Fibroblast of skin of left quadriceps (primary cell): ENCODE data around the gene MECP2.
A peak's percentile ranks its signal among the peaks of the same experiment; 100 is the strongest.
"Not testable (repeated sequence)": the region's sequence is repeated elsewhere in the genome, so short reads cannot be mapped to it uniquely, and the experiment has no call there.

ENCODE experiments used
- DNase-seq, 2 experiments: peaks; one replicate each; pipeline ENCODE4 v3.0.0-alpha.2; 2013; ENCODE audit warnings: low read depth in 2 of 2

The MECP2 gene

DNA sequence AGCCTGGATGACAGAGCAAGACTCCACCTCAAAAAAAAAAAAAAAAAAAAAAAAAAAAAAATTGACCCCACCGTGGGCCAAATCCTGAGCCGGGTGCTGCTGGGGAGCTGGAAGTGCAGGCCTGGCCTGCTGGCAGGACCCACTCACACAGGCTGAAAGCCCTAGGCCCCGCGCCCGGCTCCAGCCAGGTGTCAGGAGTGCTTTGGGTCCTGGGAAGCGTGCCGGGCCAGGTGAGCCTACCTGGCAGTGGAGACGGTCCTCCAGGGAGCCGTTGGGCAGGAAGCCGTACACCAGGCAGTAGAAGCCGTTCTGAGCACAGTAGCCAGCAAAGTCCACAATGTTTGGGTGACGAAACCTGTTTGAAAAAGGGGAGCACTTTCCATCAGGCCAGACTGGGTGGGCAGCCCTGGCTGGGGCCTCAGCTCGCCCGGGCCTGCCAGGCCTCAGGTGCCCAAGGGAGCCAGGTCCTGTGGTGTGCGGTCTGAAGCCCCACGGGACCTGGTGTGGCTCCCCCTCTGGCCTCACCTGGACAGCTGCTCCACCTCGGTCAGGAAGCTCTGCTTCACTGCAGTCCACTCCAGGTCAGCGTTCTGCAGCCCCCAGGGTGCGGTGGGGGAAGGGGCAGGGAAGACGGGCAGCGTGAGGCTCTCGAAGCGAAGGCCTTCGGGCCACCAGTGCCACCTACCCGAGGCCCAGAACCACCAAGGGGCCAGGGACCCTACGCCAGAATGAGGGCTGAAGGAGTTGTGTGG is 79.6 kb downstream of the MECP2 start:
- DNase-seq, result no peak

GRCh38 chrX:154016366-154017076 is 81.0 kb downstream of the MECP2 start:
- no peak for DNase-seq

GRCh38 chrX:154015581-154016264 is 81.8 kb downstream of the MECP2 start:
- no peak for DNase-seq

DNA sequence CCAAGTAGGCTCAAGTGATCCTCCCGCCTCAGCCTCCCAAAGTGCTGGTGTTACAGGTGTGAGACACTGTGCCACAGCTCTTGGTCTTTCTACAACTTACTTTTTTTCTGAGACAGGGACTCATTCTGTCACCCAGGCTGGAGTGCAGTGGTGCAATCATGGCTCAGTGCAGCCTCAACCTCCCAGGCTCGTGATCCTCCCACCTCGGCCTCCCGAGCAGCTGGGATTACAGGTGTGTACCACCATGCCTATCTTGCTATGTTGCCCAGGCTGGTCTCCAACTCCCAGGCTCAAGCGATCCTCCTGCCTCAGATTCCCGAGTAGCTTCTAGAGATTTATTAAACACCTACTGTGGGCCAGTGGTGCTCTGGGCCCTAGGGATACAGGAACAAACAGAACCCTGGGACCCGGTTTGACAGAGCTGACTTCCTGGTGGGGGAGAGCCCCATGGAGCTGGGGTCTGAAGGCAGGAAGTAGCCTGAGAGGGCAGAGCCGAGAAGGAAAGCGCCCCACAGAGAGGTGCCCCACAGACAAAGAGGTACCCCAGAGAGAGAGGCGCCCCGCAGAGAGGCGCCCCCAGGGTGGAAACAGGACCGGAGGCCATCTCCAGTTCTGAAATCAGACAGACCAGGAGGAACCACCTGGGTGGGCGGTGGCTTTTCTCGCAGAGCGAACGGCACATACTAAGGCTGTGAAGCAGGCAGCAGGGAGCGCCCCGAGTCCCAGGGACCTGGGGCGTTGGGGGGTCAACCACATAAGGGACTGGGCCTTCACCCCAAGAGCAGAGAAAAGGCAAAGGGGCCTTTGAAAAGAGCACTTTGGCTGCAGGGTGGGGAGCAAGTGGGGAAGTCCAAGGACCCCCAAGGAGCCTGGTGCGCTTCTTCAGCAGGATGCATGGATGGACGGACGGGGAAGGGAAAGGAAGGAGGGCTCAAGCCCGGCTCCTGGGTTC is 82.8 kb downstream of the MECP2 start:
- no peak for DNase-seq

- DNase-seq, result no peak
Observed at GRCh38 chrX:154013614-154014360, 83.7 kb downstream of the MECP2 start.

DNA sequence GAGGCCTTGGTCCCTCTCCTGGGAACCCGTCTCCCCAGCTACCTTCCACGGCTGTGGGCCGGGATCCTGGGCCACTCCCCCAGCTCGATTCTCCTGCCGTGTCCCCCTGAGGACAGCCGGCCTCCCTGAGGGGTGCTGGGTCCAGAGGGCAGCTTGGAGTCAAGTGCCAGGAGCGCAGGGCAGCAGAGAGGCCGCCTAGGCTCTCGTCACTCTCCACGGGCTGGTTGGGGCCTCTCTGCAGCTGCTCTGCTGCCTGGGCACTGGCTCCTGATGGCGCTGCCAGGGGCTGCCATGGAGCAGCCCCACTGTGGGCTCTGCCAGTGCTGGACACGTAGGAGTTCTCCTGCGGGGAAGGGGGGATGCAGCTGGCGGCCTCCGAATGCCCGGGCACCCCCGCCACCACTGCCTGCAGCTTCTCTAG is 84.5 kb downstream of the MECP2 start:
- DNase-seq, result no peak

DNA sequence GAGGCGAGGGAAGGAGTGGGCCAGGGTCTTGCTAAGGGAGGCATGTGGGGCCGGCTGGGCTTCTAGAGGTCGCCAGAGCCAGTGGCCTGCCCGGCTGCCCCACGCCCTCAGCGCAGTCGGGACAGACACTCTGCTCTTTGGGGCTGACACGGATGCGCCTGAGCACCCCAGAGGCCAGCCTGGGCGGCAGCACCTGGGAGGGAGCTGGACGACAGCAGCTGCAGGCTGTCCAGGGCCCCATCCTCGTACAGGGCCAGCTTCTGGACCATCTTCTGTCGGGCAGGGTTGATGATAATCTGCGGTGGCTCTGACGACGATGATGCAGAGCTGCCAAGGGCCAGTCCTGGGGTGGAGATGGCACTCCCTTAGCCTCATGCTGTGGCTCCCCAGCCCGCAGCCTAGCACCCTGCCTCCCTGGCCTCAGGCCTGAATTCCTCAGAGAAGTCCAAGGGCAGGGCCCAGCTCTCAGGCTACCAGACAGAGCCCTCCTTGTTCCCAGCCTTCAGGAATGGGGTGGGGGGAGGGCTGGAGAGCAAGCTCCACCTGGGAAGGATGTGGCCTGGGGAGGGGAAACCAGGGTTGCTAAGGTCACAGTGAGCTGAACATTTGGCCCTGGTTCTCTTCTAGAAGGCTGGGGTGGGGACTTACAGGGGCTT is 85.1 kb downstream of the MECP2 start:
- DNase-seq, result no peak

DNA sequence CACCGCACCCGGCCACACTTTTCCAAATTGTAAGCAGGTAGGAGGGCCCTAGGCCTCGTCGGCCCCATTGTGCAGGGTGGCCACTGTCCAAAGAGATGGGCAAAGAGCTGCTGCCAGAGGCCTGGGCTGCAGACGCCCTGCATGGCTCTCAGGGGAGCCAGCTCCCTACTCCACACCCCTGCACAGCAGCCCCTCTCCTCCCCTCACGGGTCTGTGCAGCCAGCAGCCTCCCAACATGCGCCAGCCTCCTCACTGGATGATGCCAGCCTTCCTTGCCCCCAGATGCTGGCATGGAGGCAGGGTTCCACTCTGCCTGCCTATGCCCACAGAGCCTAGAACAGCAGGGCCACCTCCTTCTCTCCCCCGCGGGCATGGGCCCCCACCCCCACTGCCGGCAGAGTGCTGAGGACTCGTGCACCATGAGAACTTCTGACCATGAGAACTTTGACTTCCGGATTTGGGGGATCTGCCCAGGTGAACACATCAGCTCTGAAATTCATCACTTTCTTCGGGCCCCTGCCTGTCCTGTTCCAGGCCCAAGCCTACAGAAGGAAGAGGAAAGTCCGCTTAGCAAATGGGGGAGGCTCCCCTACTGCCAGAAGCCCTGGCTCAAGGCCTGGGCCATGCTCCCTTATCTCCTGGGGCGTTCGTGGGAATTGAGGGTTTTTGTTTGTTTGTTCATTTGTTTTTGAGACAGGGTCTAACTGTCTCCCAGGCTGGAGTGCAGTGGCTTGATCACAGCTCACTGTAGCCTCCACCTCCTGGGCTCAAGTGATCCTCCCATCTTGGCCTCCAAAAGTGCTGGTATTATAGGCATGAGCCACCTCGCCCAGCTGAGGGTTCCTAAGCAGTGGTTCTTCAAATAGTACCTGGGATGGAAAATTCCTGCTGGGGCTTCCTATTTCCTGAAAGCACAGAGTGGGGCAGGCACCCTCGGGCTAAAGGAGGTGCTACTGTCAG is 85.9 kb downstream of the MECP2 start:
- no peak for DNase-seq

- no peak for DNase-seq
Observed at GRCh38 chrX:154010330-154011087, 87.0 kb downstream of the MECP2 start.

DNA sequence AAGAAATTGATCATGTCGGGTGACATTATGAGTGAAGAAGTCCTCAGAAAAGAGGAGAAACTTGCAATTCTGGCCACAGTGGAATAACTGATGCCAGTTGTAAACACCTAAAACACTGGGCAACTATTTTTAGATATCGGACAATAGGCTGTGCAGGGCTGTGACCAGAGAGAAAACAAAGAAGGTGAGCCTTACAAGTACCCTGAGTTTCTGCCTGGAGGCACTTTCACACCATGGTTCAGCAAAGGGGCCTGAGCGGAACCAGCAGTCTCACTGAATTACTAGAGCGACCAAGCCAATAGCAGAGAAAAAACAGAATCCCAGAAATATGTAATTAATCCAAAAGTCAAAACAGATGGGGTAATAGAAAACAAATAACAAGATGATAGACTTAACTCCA is 89.0 kb downstream of the MECP2 start:
- no peak for DNase-seq

- DNase-seq, result no peak
Observed at GRCh38 chrX:154006947-154007346, 90.6 kb downstream of the MECP2 start.

GRCh38 chrX:154004315-154004714 is 93.2 kb downstream of the MECP2 start:
- DNase-seq, result no peak

DNA sequence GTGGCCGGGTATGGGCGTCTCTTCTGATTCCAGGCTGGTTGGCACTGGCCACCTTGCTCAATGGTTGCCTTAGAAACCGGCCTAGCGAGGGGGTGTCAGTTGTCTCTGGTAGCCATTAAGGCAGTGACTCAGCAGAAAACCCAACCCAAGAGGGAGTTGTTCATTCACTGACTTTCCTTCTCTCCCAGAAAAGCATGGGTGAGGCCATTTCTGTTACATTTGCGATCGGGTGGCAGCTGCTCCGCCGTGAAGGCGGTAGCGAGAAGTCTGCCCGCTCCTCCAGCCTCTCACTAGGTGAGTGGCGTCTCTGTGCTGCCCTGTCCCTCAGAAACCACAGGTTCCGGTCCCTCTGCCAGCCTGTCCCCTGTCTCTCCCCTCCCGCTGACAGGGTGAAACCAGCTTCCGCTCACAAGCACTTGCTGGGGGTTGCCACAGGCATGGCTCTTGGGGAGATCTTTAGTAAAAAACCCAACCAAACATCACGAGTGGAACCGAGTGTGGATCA is 95.2 kb downstream of the MECP2 start:
- peak; percentile 20 to 26 for DNase-seq

DNA sequence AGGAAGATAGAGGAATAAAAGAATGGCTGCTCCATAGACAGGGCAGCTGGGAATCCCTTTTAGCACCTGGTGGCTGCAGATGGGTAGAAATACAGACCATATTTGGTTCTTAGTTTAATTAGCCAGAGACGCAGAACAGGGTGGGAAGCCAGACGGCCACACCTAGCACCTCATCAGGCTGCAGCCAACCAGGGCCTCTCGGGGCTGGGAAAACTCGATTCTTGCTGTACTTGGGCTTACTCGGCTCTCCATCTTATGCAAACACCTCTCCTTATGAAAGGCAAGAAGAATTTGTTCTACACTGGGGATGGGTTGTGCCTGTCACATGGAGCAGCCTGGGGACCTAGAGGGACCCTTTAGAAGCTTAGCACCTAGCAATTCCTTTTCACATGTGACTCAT is 97.5 kb downstream of the MECP2 start:
- no peak for DNase-seq

GRCh38 chrX:153999359-154000037 is 98.0 kb downstream of the MECP2 start:
- no peak for DNase-seq

GRCh38 chrX:153995504-153995903 is 102.0 kb downstream of the MECP2 start:
- no peak for DNase-seq

- not testable (repeated sequence) for DNase-seq
Observed at GRCh38 chrX:153994398-153994797, 103.1 kb downstream of the MECP2 start.

GRCh38 chrX:153993978-153994377 is 103.5 kb downstream of the MECP2 start:
- DNase-seq, result no peak
